K562 (cell line): ENCODE data around the gene R3HDM2. TPM values are rescaled to one million over a fixed set of nuclear protein-coding genes. Genes with fewer than 3 reads are reported as not detected.

Experiments used
- HIVEP1 ChIP-seq: fragments of 250-450 bp; sonication (Bioruptor Pico); IDR thresholded peaks from 2 replicates; pipeline ENCODE4 v1.4.0; 2020; ENCODE audit warnings: mild to moderate bottlenecking
- REST ChIP-seq, 2 experiments: fragments of 450-650 bp; formaldehyde crosslinking in 1 of 2; IDR thresholded peaks; 2 replicates each; pipeline versions ENCODE4 v1.4.0 to v1.6.1; 2014 to 2020; ENCODE audit warnings: mild to moderate bottlenecking in 2 of 2, borderline replicate concordance in 1 of 2, low read depth in 1 of 2
- RREB1 ChIP-seq: fragments of 250-450 bp; sonication (Bioruptor Pico); IDR thresholded peaks from 2 replicates; pipeline ENCODE4 v1.4.0; 2020
- ZBTB26 ChIP-seq: fragments of 450-650 bp; formaldehyde crosslinking; IDR thresholded peaks from 2 replicates; pipeline ENCODE4 v1.4.0; 2022; ENCODE audit warnings: missing genetic modification characterization
- ZNF121 ChIP-seq: sonication (generic); formaldehyde crosslinking; conservative IDR thresholded peaks from 2 replicates; pipeline ENCODE4 v1.8.0; 2022; ENCODE audit warnings: missing genetic modification reagents
- polyA plus RNA-seq, 8 experiments: library from polyadenylated mRNA; depleted of rRNA in 4 of 8; stranded (reverse) in 5 of 8; unstranded in 3 of 8; fragments of >200 nt; fragmentation: Nextera tagmentation in 2 of 8; fragmentation: Illumina TruSeq in 1 of 8; extraction: Ambion mirVana in 2 of 8; extraction: Trizol in 1 of 8; gene quantifications; 2 replicates each; pipeline versions ENCODE4 v1.2.1 to v1.2.3, GENCODE V29; 2011 to 2014; ENCODE audit warnings: inconsistent platforms in 1 of 8, missing spikeins in 1 of 8
- total RNA-seq, 7 experiments: library from RNA; depleted of rRNA in 6 of 7; stranded (reverse); fragments of >200 nt in 6 of 7; fragmentation: Illumina TruSeq in 2 of 7; extraction: Trizol in 2 of 7; gene quantifications; 2 replicates each; pipeline versions ENCODE4 v1.2.1 to v1.2.3, GENCODE V29; 2011 to 2021; ENCODE audit warnings: low replicate concordance in 1 of 7

Gene R3HDM2
- total and polyA plus RNA-seq, 9 of the 15 experiments (the other 6 are each of a cell fraction or from before 2014, with no cell fraction given) = 3.3 to 18.8 (median 9.0) TPM

GRCh38 chr12:57235017-57235727 lies 195.7 kb downstream of the R3HDM2 start (continued):
- no peak for TF ChIP-seq RREB1 (CRISPR knock-in tag)
- TF ChIP-seq HIVEP1 (CRISPR knock-in tag) = no peak
- no peak for TF ChIP-seq ZNF121
- TF ChIP-seq ZBTB26 = no peak
- TF ChIP-seq REST (IDR thresholded peaks at IDR 0.05; ENCODE audit: borderline replicate concordance) = no peak
- TF ChIP-seq REST (CRISPR knock-in tag; IDR thresholded peaks at IDR 0.05; ENCODE audit: low read depth) = no peak
